ENCODE data around the gene TBX4. TPM values are rescaled to one million over a fixed set of nuclear protein-coding genes. Genes with fewer than 3 reads are reported as not detected.

The TBX4 gene
- total and polyA plus RNA-seq, 9 of the 15 experiments (the other 6 are each of a cell fraction or from before 2014, with no cell fraction given): not detected

GRCh38 chr17:61470530-61471136 lies 18.4 kb downstream of the TBX4 start:
- Histone ChIP-seq H3K9me3 (replicated peaks; ENCODE audit: control insufficient read depth, insufficient read depth, low read depth, low read length) (no peaks in the 10 kb centered on the region), H3K36me3 (ENCODE audit: control insufficient read depth, insufficient read depth, low read length) (no peaks in the 10 kb centered on the region), H4K20me1 (replicated peaks; ENCODE audit: control insufficient read depth, insufficient read depth, low read length) (0 out of 2 replicates have a peak, but pooled peaks cover 10% of the 10 kb centered on the region), H3K27ac (ENCODE audit: extremely low read depth, low read depth, low read length) (no peak overlapping the region), H3K4me1 (replicated peaks in 1 of 2; ENCODE audit: control insufficient read depth in 2 of 2, insufficient read depth in 2 of 2, low read length in 2 of 2) (peaks cover 0 to 2% of the 10 kb centered on the region in 2 experiments; a peak in 2 of 5 replicates), H3K9ac (ENCODE audit: insufficient read depth in 1 of 2, low read depth in 2 of 2, low read length in 2 of 2) (no peak overlapping the region), H3K4me3 (no peak overlapping the region), H3K9me1 (ENCODE audit: control insufficient read depth, insufficient read depth, low read length) (no peaks in the 10 kb centered on the region), H3K79me2 (ENCODE audit: control insufficient read depth, insufficient read depth, low read length) (no peaks in the 10 kb centered on the region), H3K4me2 (ENCODE audit: insufficient read depth, low read length) (no peak overlapping the region), H3K27me3 (ENCODE audit: control insufficient read depth in 2 of 2, insufficient read depth in 2 of 2, low read length in 2 of 2) (peaks cover 15 to 57% of the 10 kb centered on the region in 2 experiments; a peak in 4 of 5 replicates), H2AFZ (ENCODE audit: low read depth, low read length) (no peak overlapping the region)
- no TSS peak for BruUV-seq (replicated peaks)
- no peak for FAIRE-seq
- no peak for DNase-seq (ENCODE audit: extremely low read depth in 1 of 4, low spot score in 3 of 4)
- no peak for ATAC-seq
- WGBS (ENCODE audit: insufficient coverage, low coverage, missing lambda C conversion rate): 2% methylated on average over 10 of the region's 11 CpGs
- intact Hi-C loops (cut with micrococcal nuclease): no loop called here
- ChIA-PET POLR2A (interaction anchor here (0.7 to 0.9 kb wide), 2 partner anchors 37 to 1118 kb away, joined by 3 read pairs; no protein-coding TSS in a partner anchor), CTCF (ENCODE audit: low intra/inter-chr PET ratio) (no interaction called here)
- in situ Hi-C loops (cut with MboI): no loop called here
- no peak for TF ChIP-seq ZNF212 (CRISPR knock-in tag; IDR thresholded peaks at IDR 0.05)
- no peak for TF ChIP-seq ZMIZ1 (IDR thresholded peaks at IDR 0.05; ENCODE audit: low read depth in 2 of 2, low read length in 2 of 2)
- TF ChIP-seq TBL1XR1 (IDR thresholded peaks at IDR 0.05; ENCODE audit: low read length in 2 of 2): no peak
- TF ChIP-seq TCFL5 (CRISPR knock-in tag; conservative IDR thresholded peaks at IDR 0.05): no peak
- no peak for TF ChIP-seq ZFPM2 (CRISPR knock-in tag; IDR thresholded peaks at IDR 0.05)
- TF ChIP-seq ZNF639 (CRISPR knock-in tag; conservative IDR thresholded peaks at IDR 0.05 in 1 of 2, IDR thresholded peaks at IDR 0.05 in 1 of 2): no peak
- no peak for TF ChIP-seq THAP12 (CRISPR knock-in tag; IDR thresholded peaks at IDR 0.05)
- TF ChIP-seq MCM3 (IDR thresholded peaks at IDR 0.05): no peak
- no peak for TF ChIP-seq ZNF507 (tag; conservative IDR thresholded peaks at IDR 0.05)
- TF ChIP-seq PHF20 (IDR thresholded peaks at IDR 0.05; ENCODE audit: partially characterized antibody): no peak

All from K562 (cell line).